Kidney epithelial cell (primary cell): ENCODE data around the gene GLIS1. TPM values are rescaled to one million over a fixed set of nuclear protein-coding genes. Genes with fewer than 3 reads are reported as not detected.

Experiments
- DNase-seq: peaks from one replicate; pipeline ENCODE4 v3.0.0-alpha.2; 2010; ENCODE audit warnings: low read depth
- H3K27me3 ChIP-seq: 2 replicates; pipeline ENCODE4 v1.6.0; 2011; ENCODE audit warnings: low read length; ENCODE audit not compliant: control insufficient read depth, insufficient read depth
- H3K36me3 ChIP-seq: 2 replicates; pipeline ENCODE4 v1.5.1; 2011; ENCODE audit warnings: low read length; ENCODE audit not compliant: control insufficient read depth, insufficient read depth
- H3K4me3 ChIP-seq: 2 replicates; pipeline ENCODE4 v1.5.1; 2011; ENCODE audit warnings: low read depth, mild to moderate bottlenecking, control low read depth, low read length
- total RNA-seq: library from RNA; depleted of rRNA; stranded (reverse); fragments of >200 nt; gene quantifications from 2 replicates; pipeline ENCODE4 v1.2.3, GENCODE V29; 2015
- TF ChIP-seq, protein P1 (sequence below): IDR thresholded peaks from 2 replicates; pipeline ENCODE4 v1.5.1; 2011; ENCODE audit warnings: mild to moderate bottlenecking, moderate library complexity, low read length, control low read depth, inconsistent platforms; ENCODE audit not compliant: insufficient read depth, poor library complexity, severe bottlenecking

GLIS1 gene
- total RNA-seq, 1 donor from 2014 or later: 0.63 TPM

DNA sequence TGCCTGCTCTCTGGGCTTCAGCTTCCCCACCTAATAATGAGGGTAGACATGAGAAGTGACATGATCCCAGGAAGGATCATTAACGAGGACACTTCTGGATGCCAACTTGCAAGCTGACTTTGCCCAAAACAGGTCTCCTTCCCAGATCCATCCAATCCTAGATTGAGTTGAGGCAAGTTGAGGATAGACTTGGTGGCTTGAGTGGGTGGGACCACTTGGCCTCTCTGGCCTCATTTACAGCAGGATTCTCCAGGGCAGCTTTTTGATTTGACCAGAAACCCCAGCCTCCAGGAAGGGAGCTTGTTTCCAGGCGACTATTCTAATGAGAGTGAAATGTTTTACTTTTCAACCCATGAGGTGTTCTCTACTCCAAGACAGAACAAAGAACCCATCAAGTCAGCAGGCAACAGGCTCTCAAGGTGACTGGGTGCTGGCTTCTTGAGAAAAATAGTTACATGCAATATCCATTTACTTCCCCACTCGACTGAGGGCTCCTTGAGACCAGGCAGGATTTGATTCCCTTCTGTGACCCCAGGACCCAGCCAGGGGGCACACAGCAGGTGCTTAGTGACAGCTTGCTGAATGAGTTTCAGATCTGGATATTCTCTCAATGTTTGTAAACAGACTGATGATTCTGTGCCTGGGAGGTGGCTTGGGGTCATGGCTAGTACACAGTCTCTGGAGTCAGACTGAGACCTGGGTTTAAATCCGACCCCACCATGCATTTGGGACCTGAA, 151.5 kb downstream of the GLIS1 start:
- TF ChIP-seq, protein P1, sequence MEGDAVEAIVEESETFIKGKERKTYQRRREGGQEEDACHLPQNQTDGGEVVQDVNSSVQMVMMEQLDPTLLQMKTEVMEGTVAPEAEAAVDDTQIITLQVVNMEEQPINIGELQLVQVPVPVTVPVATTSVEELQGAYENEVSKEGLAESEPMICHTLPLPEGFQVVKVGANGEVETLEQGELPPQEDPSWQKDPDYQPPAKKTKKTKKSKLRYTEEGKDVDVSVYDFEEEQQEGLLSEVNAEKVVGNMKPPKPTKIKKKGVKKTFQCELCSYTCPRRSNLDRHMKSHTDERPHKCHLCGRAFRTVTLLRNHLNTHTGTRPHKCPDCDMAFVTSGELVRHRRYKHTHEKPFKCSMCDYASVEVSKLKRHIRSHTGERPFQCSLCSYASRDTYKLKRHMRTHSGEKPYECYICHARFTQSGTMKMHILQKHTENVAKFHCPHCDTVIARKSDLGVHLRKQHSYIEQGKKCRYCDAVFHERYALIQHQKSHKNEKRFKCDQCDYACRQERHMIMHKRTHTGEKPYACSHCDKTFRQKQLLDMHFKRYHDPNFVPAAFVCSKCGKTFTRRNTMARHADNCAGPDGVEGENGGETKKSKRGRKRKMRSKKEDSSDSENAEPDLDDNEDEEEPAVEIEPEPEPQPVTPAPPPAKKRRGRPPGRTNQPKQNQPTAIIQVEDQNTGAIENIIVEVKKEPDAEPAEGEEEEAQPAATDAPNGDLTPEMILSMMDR: no peak
- DNase-seq: no peak
- Histone ChIP-seq H3K36me3 (no peaks in the 10 kb centered on the region), H3K4me3 (no peak overlapping the region), H3K27me3 (no peaks in the 10 kb centered on the region)

DNA sequence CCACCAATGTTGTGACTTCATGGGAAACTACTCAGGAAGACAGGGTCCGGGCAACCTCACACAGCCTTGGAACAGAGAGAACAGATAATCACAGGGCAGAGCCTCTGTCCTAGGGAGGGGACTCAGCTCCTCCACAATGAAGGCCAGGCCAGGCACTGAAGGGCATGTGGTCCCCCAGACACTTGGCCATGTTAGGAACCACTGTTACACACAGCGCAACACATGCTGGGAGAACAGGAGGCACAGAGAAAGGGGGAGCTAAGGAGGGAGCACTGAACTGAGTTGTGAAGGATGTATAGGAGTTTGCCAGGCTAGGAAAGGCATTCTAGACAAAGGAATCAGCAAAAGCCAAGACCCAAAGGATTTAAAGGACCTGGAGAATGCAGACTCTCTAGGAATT, 152.2 kb downstream of the GLIS1 start:
- DNase-seq: no peak
- Histone ChIP-seq H3K36me3 (no peaks in the 10 kb centered on the region), H3K4me3 (no peak overlapping the region), H3K27me3 (no peaks in the 10 kb centered on the region)
- TF ChIP-seq, protein P1: no peak

DNA sequence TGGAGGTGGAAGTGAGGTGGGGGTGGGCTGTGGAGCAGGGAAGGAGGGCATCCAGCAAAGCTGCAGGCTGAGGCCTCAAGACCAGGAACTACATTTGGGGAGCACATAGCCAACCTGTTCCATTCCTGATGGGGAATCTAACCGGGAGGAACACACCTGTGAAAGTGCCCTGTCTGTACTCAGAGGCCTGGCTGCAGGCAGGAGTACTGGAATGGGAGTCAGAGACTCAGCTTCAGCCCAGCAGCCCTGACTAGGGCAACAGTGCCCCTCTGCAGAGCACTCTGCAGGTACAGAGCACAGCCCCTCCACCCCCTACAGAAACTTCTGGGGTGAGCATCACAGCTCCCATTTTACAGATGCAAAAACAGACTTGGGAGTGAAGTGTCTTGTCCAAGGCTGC, 153.4 kb downstream of the GLIS1 start:
- Histone ChIP-seq H3K36me3 (no peaks in the 10 kb centered on the region), H3K27me3 (no peaks in the 10 kb centered on the region), H3K4me3 (no peak overlapping the region)
- TF ChIP-seq, protein P1: no peak
- no peak for DNase-seq

DNA sequence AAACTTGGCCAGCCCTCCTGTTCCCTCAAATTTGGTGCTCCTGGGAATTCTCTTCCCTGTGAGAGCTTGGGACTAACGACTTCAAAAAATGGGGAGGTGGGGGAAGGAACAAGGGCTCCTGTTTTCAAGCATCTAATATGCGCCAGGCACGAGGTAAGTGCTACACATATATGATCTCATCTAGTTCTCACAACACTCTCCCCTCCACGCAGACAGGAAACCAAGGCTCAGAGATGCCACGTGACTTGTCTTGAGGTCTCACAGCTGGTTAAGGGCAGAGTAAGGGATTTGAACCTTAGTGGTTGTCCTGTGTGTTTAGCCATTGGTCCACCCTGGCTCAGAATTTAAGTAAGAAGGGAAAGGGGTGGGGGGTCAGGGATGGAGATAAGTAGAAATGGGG, 153.8 kb downstream of the GLIS1 start:
- Histone ChIP-seq H3K36me3 (no peaks in the 10 kb centered on the region), H3K4me3 (no peak overlapping the region), H3K27me3 (no peaks in the 10 kb centered on the region)
- TF ChIP-seq, protein P1: no peak
- DNase-seq: no peak

DNA sequence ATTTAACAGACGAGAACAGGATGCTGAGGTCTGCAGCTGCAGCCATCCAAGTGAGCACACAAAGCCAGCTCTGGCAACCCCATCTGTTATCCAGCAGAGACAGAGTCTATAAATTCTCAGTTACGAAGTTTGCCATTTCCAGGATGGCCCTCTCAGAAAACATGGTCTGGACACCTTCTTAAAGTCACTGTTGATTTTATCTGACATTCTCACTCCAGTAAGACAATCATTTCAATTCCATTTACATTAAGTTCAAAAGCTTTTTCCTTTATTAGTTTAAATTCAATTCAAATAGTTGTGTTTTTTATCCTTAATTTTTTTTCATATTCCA, 154.2 kb downstream of the GLIS1 start:
- TF ChIP-seq, protein P1: no peak
- Histone ChIP-seq H3K36me3 (no peaks in the 10 kb centered on the region), H3K4me3 (no peak overlapping the region), H3K27me3 (no peaks in the 10 kb centered on the region)
- DNase-seq: no peak

DNA sequence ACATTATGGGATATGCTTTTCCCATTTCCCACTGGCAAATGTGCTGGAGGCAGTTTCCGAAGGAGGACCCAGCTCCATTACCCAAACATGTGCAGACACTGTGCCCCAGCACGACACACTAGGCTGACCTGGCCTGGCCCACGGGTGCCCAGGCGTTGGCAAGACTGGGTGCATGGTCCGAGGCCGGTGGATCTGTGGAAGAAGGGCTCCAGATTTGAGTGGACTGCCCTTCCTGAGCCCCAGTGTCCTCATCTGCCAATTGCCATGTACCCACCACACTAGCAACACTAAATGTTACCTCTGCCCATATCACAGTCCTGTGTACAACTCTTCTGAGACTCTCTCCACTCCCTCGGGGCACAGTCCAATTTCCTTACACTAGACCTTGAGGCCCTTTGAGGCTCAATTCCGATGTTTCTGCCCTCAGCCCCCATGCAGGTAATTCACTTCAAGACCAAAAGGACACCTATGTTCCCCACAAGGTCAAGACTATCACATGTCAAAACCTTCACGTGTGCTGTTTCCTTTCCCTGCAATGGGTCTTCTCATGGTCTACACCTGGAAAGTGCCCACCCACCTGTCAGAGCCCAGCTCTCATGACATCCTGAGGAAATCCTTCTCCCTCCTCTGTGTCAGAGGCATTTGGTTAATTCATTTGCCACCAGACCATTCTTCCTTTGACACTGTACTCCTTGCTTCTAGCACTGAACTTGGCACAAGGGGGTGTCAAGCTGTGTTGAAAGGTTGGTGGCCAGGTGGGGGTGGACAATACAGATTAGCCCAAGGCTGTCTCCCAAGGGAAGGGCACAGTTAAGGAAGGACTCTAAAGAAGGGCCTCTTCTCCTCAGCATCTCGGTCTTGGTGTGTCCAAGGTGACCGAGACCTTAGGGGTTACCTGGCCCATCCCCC, 154.8 kb downstream of the GLIS1 start:
- H3K4me3 ChIP-seq: no peak overlapping the region
- TF ChIP-seq, protein P1: no peak
- no peak for DNase-seq

More for the DNA sequence above, 154.8 kb downstream of the GLIS1 start:
- Histone ChIP-seq H3K36me3 (no peaks in the 10 kb centered on the region), H3K27me3 (no peaks in the 10 kb centered on the region)
